KMS-11 (cell line): ENCODE results near the gene PRSS56.

Experiments used
- H2AFZ ChIP-seq: fragments of 200-600 bp; sonication (generic); 2 replicates; pipeline ENCODE4 v1.6.1; 2016; ENCODE audit warnings: antibody characterized with exemption, mixed run types, low read depth
- H3K27ac ChIP-seq: fragments of 200-600 bp; sonication (generic); 2 replicates; pipeline ENCODE4 v1.6.1; 2016; ENCODE audit warnings: mild to moderate bottlenecking, mixed run types
- H3K27me3 ChIP-seq: fragments of 200-600 bp; sonication (generic); 2 replicates; pipeline ENCODE4 v1.6.1; 2017; ENCODE audit warnings: mild to moderate bottlenecking, low read depth, mixed run types, moderate library complexity; ENCODE audit not compliant: insufficient read depth
- H3K36me3 ChIP-seq: fragments of 200-600 bp; sonication (generic); 2 replicates; pipeline ENCODE4 v1.6.1; 2017; ENCODE audit warnings: mild to moderate bottlenecking, mixed run types; ENCODE audit not compliant: insufficient read depth
- H3K4me1 ChIP-seq: fragments of 200-600 bp; sonication (generic); 2 replicates; pipeline ENCODE4 v1.6.1; 2016; ENCODE audit warnings: mild to moderate bottlenecking, low read depth, mixed run types; ENCODE audit not compliant: poor library complexity, severe bottlenecking
- H3K4me2 ChIP-seq: fragments of 200-600 bp; sonication (generic); 2 replicates; pipeline ENCODE4 v1.7.0; 2016; ENCODE audit warnings: mild to moderate bottlenecking, mixed run types
- H3K4me3 ChIP-seq: fragments of 200-600 bp; sonication (generic); IDR thresholded peaks from 2 replicates; pipeline ENCODE4 v1.6.1; 2017; ENCODE audit warnings: low read depth, low read length, mixed read lengths; ENCODE audit not compliant: insufficient read depth
- H3K79me2 ChIP-seq: fragments of 200-600 bp; sonication (generic); 2 replicates; pipeline ENCODE4 v1.6.1; 2016; ENCODE audit warnings: low read depth, mixed run types; ENCODE audit not compliant: insufficient read depth
- H3K9ac ChIP-seq: fragments of 200-600 bp; sonication (generic); 2 replicates; pipeline ENCODE4 v1.6.1; 2016; ENCODE audit warnings: mild to moderate bottlenecking, mixed run types
- H4K20me1 ChIP-seq: fragments of 200-600 bp; sonication (generic); 2 replicates; pipeline ENCODE4 v1.6.1; 2016; ENCODE audit warnings: mild to moderate bottlenecking, mixed run types; ENCODE audit not compliant: insufficient read depth
- TF ChIP-seq, protein P1 (sequence below): fragments of 200-600 bp; sonication (generic); conservative IDR thresholded peaks from 2 replicates; pipeline ENCODE4 v1.6.1; 2017; ENCODE audit warnings: low read depth, mild to moderate bottlenecking, antibody characterized with exemption, low read length, moderate library complexity, mixed read lengths

PRSS56 gene

DNA sequence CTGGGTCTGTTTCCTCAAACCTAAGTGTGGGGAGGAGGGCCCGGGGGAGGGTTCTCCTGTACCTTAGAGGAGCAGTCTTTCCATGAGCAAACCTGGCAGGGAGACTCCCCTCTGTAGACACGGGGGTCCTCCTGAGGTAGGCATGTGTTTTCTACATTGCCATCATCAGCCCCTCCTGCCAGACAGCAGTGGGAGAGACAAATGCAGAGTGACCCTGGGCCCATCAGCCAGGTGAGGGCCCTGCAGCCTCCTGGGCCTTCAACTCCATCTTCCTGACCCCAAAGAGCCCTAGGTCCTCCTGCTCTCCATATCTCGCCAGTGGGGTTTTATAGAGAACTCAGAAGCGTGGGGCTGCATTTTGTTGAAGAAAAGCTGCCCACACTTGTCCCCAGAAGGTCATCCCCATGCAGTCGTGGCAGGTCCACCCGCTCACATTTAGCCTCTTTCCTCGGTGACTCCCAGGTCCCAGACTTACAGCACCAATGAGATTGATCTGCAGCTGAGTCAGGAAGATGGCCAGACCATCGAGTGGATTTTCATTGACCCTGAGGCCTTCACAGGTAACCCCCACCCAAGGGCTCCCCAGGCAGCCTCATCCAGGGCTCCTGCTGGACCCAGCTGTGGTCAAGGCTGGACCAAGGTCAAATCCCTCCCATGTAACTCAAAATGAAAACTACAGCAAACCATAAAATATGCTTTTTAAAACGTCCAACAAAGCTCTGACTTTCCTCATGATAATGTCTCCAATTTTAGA, 21.9 kb downstream of the PRSS56 start:
- H3K4me2 ChIP-seq, result no peak overlapping the region
- no peak overlapping the region for H3K4me3 ChIP-seq
- peaks cover 2% of the 10 kb centered on the region; the same call in 1 of the 2 replicates for H3K27me3 ChIP-seq
- no peak overlapping the region for H3K9ac ChIP-seq
- TF ChIP-seq, protein P1, sequence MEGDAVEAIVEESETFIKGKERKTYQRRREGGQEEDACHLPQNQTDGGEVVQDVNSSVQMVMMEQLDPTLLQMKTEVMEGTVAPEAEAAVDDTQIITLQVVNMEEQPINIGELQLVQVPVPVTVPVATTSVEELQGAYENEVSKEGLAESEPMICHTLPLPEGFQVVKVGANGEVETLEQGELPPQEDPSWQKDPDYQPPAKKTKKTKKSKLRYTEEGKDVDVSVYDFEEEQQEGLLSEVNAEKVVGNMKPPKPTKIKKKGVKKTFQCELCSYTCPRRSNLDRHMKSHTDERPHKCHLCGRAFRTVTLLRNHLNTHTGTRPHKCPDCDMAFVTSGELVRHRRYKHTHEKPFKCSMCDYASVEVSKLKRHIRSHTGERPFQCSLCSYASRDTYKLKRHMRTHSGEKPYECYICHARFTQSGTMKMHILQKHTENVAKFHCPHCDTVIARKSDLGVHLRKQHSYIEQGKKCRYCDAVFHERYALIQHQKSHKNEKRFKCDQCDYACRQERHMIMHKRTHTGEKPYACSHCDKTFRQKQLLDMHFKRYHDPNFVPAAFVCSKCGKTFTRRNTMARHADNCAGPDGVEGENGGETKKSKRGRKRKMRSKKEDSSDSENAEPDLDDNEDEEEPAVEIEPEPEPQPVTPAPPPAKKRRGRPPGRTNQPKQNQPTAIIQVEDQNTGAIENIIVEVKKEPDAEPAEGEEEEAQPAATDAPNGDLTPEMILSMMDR, result no peak
- H2AFZ ChIP-seq, result no peak overlapping the region
- peaks cover 1% of the 10 kb centered on the region for H3K79me2 ChIP-seq
- H3K36me3 ChIP-seq, result no peaks in the 10 kb centered on the region
- no peaks in the 10 kb centered on the region for H3K4me1 ChIP-seq
- no peak overlapping the region for H3K27ac ChIP-seq
- H4K20me1 ChIP-seq, result no peaks in the 10 kb centered on the region

DNA sequence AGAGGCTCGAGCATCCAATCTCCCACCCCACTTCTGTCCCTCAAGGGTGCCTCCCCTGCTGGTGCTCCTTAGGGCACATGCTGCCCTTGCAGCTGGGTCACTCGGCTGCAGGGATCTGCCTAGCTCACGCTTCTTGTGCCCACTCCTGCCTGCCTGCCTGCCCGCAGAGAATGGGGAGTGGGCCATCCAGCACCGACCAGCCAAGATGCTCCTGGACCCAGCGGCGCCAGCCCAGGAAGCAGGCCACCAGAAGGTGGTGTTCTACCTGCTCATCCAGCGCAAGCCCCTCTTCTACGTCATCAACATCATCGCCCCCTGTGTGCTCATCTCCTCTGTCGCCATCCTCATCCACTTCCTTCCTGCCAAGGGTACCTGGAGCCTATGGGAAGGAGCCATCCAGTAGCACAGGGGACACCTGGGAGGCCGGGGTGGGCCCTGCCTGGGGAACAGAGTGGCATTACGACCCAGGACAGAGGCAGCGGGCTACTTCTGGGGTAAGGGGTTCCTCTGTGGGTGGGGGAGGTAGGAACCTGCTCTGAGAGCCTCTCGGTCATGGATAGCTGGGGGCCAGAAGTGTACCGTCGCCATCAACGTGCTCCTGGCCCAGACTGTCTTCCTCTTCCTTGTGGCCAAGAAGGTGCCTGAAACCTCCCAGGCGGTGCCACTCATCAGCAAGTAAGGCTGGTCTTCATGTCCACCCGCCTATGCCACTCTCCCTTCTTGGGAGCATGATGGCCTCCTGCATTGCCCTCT, 22.7 kb downstream of the PRSS56 start:
- Histone ChIP-seq H3K9ac (no peak overlapping the region), H3K27me3 (peaks cover 2% of the 10 kb centered on the region; the same call in 1 of the 2 replicates), H3K4me1 (no peaks in the 10 kb centered on the region), H4K20me1 (no peaks in the 10 kb centered on the region), H3K4me2 (no peak overlapping the region), H3K36me3 (no peaks in the 10 kb centered on the region), H3K4me3 (no peak overlapping the region), H3K27ac (no peak overlapping the region), H3K79me2 (peaks cover 9% of the 10 kb centered on the region), H2AFZ (no peak overlapping the region)
- TF ChIP-seq, protein P1, result no peak

DNA sequence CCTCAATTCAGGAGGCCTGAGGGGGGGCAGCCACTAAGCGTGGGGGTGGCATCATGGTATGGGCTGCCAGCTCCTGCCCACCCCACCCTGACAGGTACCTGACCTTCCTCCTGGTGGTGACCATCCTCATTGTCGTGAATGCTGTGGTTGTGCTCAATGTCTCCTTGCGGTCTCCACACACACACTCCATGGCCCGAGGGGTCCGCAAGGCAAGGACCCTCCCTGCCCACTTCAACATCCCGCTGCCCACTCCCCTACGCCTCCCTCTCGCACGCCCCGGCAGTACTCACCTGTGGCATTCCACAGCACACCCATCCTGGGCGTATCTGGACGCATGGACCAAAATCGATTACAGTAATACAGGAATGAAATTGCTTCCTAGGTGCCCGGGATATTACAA, 23.3 kb downstream of the PRSS56 start:
- no peak overlapping the region for H3K4me2 ChIP-seq
- no peak overlapping the region for H3K27ac ChIP-seq
- H3K9ac ChIP-seq, result no peak overlapping the region
- no peak overlapping the region for H3K4me3 ChIP-seq
- H4K20me1 ChIP-seq, result no peaks in the 10 kb centered on the region
- H3K79me2 ChIP-seq, result peaks cover 13% of the 10 kb centered on the region
- H3K27me3 ChIP-seq, result peaks cover 2% of the 10 kb centered on the region; the same call in 1 of the 2 replicates
- no peaks in the 10 kb centered on the region for H3K4me1 ChIP-seq
- H2AFZ ChIP-seq, result no peak overlapping the region
- no peaks in the 10 kb centered on the region for H3K36me3 ChIP-seq
- TF ChIP-seq, protein P1, result no peak

DNA sequence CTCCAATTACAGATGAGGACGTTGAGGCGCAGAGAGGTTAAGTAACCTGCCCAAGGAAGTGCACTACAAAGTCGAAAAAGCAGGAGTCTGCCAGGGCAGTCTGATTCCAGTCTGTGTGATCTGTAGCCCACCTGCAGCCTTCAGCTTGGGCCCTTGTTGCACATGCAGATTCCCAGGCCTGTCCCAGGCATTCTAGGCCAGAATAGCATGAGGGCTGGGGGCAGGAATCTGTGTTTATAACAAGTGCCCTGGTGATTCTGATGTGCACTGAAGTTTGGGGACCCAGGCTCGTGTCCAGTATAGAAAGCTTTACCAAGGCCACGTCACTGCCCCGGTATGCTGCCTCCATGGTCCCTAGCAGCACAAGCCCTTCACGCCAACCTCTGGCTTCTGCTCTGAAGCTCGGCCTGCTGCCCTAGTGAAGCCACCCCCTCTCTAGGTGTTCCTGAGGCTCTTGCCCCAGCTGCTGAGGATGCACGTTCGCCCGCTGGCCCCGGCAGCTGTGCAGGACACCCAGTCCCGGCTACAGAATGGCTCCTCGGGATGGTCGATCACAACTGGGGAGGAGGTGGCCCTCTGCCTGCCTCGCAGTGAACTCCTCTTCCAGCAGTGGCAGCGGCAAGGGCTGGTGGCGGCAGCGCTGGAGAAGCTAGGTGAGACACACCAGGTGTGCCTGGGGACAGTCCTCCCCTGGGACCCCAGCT, 23.9 kb downstream of the PRSS56 start:
- H3K79me2 ChIP-seq, result peaks cover 19% of the 10 kb centered on the region
- H3K9ac ChIP-seq, result no peak overlapping the region
- no peak overlapping the region for H3K4me3 ChIP-seq
- no peaks in the 10 kb centered on the region for H3K36me3 ChIP-seq
- H2AFZ ChIP-seq, result no peak overlapping the region
- TF ChIP-seq, protein P1, result no peak
- H3K27me3 ChIP-seq, result peaks cover 2% of the 10 kb centered on the region; the same call in 1 of the 2 replicates
- no peak overlapping the region for H3K4me2 ChIP-seq
- no peaks in the 10 kb centered on the region for H3K4me1 ChIP-seq
- H4K20me1 ChIP-seq, result no peaks in the 10 kb centered on the region
- H3K27ac ChIP-seq, result no peak overlapping the region
